Activated effector memory CD4-positive, alpha-beta T cell treated with Interleukin-2 at 50 U/mL for 16 hours (primary cell): ENCODE data around the gene DNAJB6.

Source experiments
- DNase-seq: peaks from one replicate; pipeline ENCODE4 v3.0.0-alpha.2; 2020

DNAJB6 gene

GRCh38 chr7:157410831-157411556, 74.2 kb downstream of the DNAJB6 start:
- DNase-seq = no peak

GRCh38 chr7:157411580-157411979, 74.8 kb downstream of the DNAJB6 start:
- DNase-seq = peak; percentile 56

- peak; percentile 38 for DNase-seq
These were observed 75.2 kb downstream of the DNAJB6 start for GRCh38 chr7:157412021-157412443.

GRCh38 chr7:157412491-157413180, 75.8 kb downstream of the DNAJB6 start:
- DNase-seq = no peak

GRCh38 chr7:157413881-157414701, 77.3 kb downstream of the DNAJB6 start:
- DNase-seq = no peak

DNA sequence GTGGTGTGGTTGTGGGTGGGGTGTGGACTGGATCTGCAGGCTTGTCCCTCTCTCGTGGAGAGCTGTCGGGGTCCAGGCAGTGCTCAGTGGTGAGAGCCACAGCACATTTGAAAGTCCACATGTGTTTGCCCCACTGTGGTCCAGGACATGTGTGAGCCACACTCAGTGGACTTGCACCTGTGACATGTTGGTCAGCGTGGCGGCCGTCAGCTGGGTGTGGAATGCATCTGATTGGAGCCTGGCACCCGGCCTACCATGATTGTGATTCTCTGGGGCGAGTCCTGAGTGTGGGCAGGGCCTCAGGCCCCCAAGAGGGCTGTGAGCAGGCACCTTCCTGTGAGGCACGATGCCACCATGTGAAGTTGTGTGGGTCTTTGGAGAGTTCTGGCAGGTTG, 77.9 kb downstream of the DNAJB6 start:
- no peak for DNase-seq

- no peak for DNase-seq
These were observed 78.7 kb downstream of the DNAJB6 start for GRCh38 chr7:157415486-157415885.

- DNase-seq = no peak
These were observed 79.2 kb downstream of the DNAJB6 start for GRCh38 chr7:157416011-157416410.

- no peak for DNase-seq
These were observed 81.6 kb downstream of the DNAJB6 start for GRCh38 chr7:157418204-157419034.

GRCh38 chr7:157419035-157419293, 82.2 kb downstream of the DNAJB6 start:
- DNase-seq = no peak

GRCh38 chr7:157422279-157422678, 85.5 kb downstream of the DNAJB6 start:
- DNase-seq = no peak

DNA sequence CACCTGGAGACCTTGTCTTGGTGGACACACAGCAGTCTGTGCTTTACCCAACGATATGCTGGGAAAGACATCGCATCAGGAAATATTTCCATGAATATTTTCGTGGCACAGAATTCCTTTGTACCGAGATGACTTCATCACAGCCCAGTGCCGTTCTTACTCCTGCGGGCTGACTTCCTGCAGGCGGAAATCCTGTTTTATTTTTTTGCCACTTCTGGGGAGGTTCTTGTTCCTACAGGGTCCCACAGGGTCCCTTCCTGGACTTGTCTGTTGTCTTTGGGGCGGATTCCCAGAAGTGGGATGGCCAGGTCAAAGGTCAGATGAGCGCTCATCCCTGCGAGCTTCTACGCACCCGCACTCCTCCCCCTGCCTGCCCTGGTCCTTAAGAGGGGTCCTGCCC, 86.5 kb downstream of the DNAJB6 start:
- DNase-seq = no peak

DNA sequence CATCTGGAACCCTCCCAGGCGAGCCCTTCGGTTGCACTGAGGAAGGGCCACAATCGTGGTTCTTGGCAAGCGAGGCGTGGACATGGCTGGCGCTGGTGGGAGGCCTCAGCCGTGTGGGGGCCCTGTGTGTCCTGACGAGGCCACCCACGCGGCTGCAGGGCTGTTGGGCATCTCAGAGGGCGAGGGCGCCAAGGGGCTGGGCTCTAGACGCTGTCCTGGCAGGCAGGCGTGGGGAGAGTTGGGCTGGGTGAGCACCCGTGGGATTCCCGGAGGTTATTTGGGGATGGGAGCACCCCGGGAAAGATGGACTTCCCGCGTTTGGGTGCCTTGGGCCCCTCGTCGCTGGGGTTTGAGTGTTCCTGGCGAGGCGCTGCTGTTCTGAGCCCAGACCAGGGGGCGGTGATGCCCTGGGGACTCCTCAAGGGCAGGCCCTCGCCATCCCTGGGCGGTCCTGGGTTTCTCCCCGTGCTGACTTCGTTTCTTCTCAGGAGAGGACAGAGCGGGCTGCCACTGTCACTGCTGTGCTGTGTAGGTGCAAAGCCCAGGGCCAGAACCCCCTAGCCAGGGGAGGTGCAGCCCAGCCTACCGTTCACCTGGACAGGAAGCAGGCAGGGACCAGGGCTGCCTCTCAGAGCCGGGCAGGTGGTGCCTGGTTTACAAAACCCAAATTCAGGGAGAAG, 87.2 kb downstream of the DNAJB6 start:
- DNase-seq = no peak

GRCh38 chr7:157425137-157425731, 88.4 kb downstream of the DNAJB6 start:
- DNase-seq = no peak

GRCh38 chr7:157425761-157426160, 89.0 kb downstream of the DNAJB6 start:
- no peak for DNase-seq

- no peak for DNase-seq
These were observed 89.9 kb downstream of the DNAJB6 start for GRCh38 chr7:157426463-157427301.

DNA sequence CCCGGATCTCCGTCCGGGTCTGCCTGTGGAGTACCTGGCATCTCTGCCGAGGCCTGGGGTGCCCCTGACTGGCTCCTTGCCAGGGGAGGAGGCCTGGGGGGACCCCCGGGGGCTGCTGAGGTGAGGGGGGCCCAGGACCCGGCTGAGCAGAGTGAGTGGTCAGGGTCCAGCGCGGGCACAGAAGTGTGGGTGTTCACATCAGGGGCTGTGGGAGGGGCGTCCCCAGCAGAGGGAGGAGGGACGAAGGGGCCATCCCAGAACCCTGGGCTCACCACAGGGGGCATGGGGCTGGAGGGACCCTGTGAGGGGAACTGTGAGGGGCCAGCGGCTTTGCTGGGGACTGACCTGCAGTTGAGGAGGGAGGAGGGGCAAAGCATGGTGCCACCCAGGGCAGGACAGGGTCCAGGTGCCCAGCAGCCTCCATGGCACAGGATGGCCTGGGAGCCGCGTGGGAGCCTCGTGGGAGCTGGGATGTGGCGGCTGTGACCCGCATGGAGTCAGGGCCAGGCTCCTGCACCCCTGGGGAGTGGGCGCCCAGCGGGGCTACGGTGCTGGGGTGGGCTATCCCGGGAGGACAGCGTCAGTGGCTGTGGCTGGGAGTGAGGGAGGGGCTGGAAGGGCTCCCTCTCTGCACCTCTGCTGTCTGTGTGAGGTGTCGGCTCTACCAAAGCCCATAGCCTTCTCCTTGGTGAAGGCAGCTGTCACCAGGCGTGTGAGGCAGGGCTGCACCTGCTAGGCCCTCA, 91.2 kb downstream of the DNAJB6 start:
- DNase-seq = no peak

DNA sequence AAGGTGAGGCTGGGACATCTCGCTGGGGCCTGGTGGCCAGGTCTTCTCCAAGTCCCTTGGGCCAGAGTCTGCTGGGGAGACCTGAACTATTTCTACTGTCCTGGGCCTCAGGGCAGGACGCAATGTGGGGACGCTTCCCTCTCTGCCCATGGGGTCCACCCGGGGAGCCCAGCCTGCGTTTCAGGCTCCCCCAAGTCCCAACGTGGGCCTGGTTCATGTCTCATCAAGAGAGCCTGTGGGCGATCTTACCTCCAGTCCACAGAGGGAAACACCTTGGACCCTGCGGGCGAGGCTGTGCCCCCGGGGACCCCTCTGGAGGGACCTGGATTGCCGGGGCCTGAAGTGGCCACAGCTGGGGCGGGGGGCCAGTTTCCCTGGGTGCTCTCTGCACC, 91.7 kb downstream of the DNAJB6 start:
- no peak for DNase-seq

- DNase-seq = no peak
These were observed 92.3 kb downstream of the DNAJB6 start for GRCh38 chr7:157429001-157429679.
